Mesenchymal stem cell (in vitro differentiated cells and primary cell): ENCODE results near the gene SAMHD1.

Experiments used
- DNase-seq: peaks from one replicate; pipeline ENCODE4 v3.0.0-alpha.2; 2013
- H2AFZ ChIP-seq: one replicate; pipeline ENCODE4 v1.6.1; 2013; ENCODE audit warnings: low read depth, mild to moderate bottlenecking, control low read depth, inconsistent platforms, low read length, moderate library complexity
- H2AK5ac ChIP-seq: 2 replicates; pipeline ENCODE4 v1.6.1; 2013; ENCODE audit warnings: low read length, moderate library complexity, mild to moderate bottlenecking, inconsistent platforms; ENCODE audit not compliant: severe bottlenecking
- H2BK120ac ChIP-seq: one replicate; pipeline ENCODE4 v1.6.1; 2013; ENCODE audit warnings: low read depth, mild to moderate bottlenecking, inconsistent platforms, low read length, moderate library complexity
- H2BK12ac ChIP-seq, 2 experiments: one replicate each; pipeline ENCODE4 v1.6.1; 2013; ENCODE audit warnings: inconsistent platforms in 2 of 2, low read length in 2 of 2, mild to moderate bottlenecking in 2 of 2, moderate library complexity in 2 of 2, control low read depth in 1 of 2
- H2BK15ac ChIP-seq: one replicate; pipeline ENCODE4 v1.6.1; 2013; ENCODE audit warnings: mild to moderate bottlenecking, low read depth, inconsistent platforms; ENCODE audit not compliant: poor library complexity, severe bottlenecking
- H2BK5ac ChIP-seq: 2 replicates; pipeline ENCODE4 v1.6.1; 2013; ENCODE audit warnings: low read depth, mild to moderate bottlenecking, low read length, control low read depth, inconsistent platforms; ENCODE audit not compliant: poor library complexity, severe bottlenecking
- H3K14ac ChIP-seq, 2 experiments: one replicate each; pipeline ENCODE4 v1.6.1; 2013; ENCODE audit warnings: inconsistent platforms in 2 of 2, low read length in 2 of 2, control low read depth in 1 of 2, mild to moderate bottlenecking in 1 of 2, moderate library complexity in 1 of 2
- H3K18ac ChIP-seq, 2 experiments: one replicate each; pipeline ENCODE4 v1.6.1; 2013; ENCODE audit warnings: inconsistent platforms in 2 of 2, low read length in 2 of 2, control low read depth in 1 of 2, low read depth in 1 of 2, mild to moderate bottlenecking in 1 of 2
- H3K23ac ChIP-seq, 2 experiments: one replicate each; pipeline ENCODE4 v1.6.1; 2013; ENCODE audit warnings: inconsistent platforms in 2 of 2, low read length in 2 of 2, mild to moderate bottlenecking in 2 of 2, moderate library complexity in 2 of 2, control low read depth in 1 of 2
- H3K27ac ChIP-seq: 2 replicates; pipeline ENCODE4 v1.5.1; 2013; ENCODE audit warnings: mild to moderate bottlenecking, moderate library complexity, low read length, control low read depth, inconsistent platforms; ENCODE audit not compliant: poor library complexity, severe bottlenecking
- H3K27me3 ChIP-seq, 2 experiments: 2 replicates each; pipeline versions ENCODE4 v1.6.1 to v1.7.0; 2013; ENCODE audit warnings: low read length in 2 of 2, mild to moderate bottlenecking in 2 of 2, moderate library complexity in 2 of 2, control low read depth in 1 of 2, inconsistent platforms in 1 of 2; ENCODE audit not compliant: control insufficient read depth in 1 of 2, insufficient read depth in 1 of 2
- H3K36me3 ChIP-seq, 2 experiments: 2 replicates each; pipeline versions ENCODE4 v1.6.1 to v1.7.0; 2013; ENCODE audit warnings: low read length in 2 of 2, control low read depth in 1 of 2, inconsistent platforms in 1 of 2, low read depth in 1 of 2, mild to moderate bottlenecking in 1 of 2; ENCODE audit not compliant: insufficient read depth in 2 of 2, control insufficient read depth in 1 of 2
- H3K4ac ChIP-seq, 2 experiments: one replicate each; pipeline ENCODE4 v1.6.1; 2013; ENCODE audit warnings: inconsistent platforms in 2 of 2, low read length in 2 of 2, mild to moderate bottlenecking in 2 of 2, moderate library complexity in 2 of 2, control low read depth in 1 of 2, low read depth in 1 of 2
- H3K4me1 ChIP-seq: 2 replicates; pipeline ENCODE4 v1.6.1; 2013; ENCODE audit warnings: low read depth, low read length, control low read depth; ENCODE audit not compliant: control insufficient read depth, insufficient read depth
- H3K4me2 ChIP-seq: 2 replicates; pipeline ENCODE4 v1.6.1; 2013; ENCODE audit warnings: low read length, mild to moderate bottlenecking, inconsistent platforms; ENCODE audit not compliant: poor library complexity, severe bottlenecking
- H3K4me3 ChIP-seq, 2 experiments: 2 replicates each; pipeline versions ENCODE4 v1.5.1 to v1.7.0; 2013; ENCODE audit warnings: low read length in 2 of 2, mild to moderate bottlenecking in 2 of 2, control low read depth in 1 of 2, low read depth in 1 of 2; ENCODE audit not compliant: insufficient read depth in 1 of 2
- H3K79me1 ChIP-seq: replicated peaks from 2 replicates; pipeline ENCODE4 v1.6.1; 2013; ENCODE audit warnings: mild to moderate bottlenecking, control low read depth, low read length, inconsistent platforms; ENCODE audit not compliant: poor library complexity, severe bottlenecking
- H3K9ac ChIP-seq: 2 replicates; pipeline ENCODE4 v1.7.0; 2013; ENCODE audit warnings: mild to moderate bottlenecking, low read length, moderate library complexity
- H3K9me3 ChIP-seq: 2 replicates; pipeline ENCODE4 v1.7.0; 2013; ENCODE audit warnings: mild to moderate bottlenecking, low read length; ENCODE audit not compliant: control insufficient read depth
- H4K8ac ChIP-seq: one replicate; pipeline ENCODE4 v1.6.1; 2013; ENCODE audit warnings: inconsistent platforms, mild to moderate bottlenecking, low read length, moderate library complexity
- H4K91ac ChIP-seq: one replicate; pipeline ENCODE4 v1.6.1; 2013; ENCODE audit warnings: mild to moderate bottlenecking, low read length, inconsistent platforms
- WGBS: methylation state at CpG from one replicate; pipeline ENCODE4 v1.1.7; 2013; ENCODE audit warnings: mixed read lengths; 5-methylcytosine and 5-hydroxymethylcytosine counted together

SAMHD1 gene

DNA sequence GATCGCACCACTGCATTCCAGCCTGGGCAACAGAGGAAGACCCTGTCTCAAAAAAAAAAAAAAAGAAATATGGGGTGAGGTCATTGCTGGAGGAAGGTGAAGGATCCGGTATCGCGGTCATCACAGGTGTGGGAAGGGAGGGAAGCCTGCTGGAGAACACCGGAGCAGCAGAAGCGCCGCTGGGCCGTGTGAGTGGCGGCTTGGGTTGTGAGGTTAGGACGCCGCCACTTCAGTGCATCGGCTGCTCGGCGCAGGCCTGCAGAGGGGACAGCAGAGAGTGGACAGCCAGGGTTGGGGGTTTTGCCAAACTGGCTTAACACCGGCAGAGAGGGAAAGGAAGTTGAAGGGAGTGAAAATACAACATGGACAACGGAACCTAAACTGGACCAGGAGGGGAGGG lies 70.2 kb downstream of the SAMHD1 start:
- H3K4me2 ChIP-seq, result no peak overlapping the region
- H3K14ac ChIP-seq, result no peak overlapping the region
- WGBS, result 91% methylated on average over 16 of the region's 16 CpGs
- no peak overlapping the region for H3K9ac ChIP-seq
- no peak overlapping the region for H2BK5ac ChIP-seq
- H3K36me3 ChIP-seq, result no peaks in the 10 kb centered on the region
- no peak overlapping the region for H3K4ac ChIP-seq
- DNase-seq, result no peak
- no peaks in the 10 kb centered on the region for H3K79me1 ChIP-seq
- peaks cover 7% of the 10 kb centered on the region for H3K4me1 ChIP-seq
- H2AK5ac ChIP-seq, result no peak overlapping the region
- H3K27me3 ChIP-seq, result peaks cover 4 to 28% of the 10 kb centered on the region in 2 experiments
- H3K9me3 ChIP-seq, result no peaks in the 10 kb centered on the region
- no peak overlapping the region for H3K23ac ChIP-seq
- H2BK120ac ChIP-seq, result no peak overlapping the region
- no peak overlapping the region for H3K27ac ChIP-seq
- H2AFZ ChIP-seq, result no peak overlapping the region
- H2BK15ac ChIP-seq, result no peak overlapping the region
- H2BK12ac ChIP-seq, result no peak overlapping the region
- H4K91ac ChIP-seq, result no peak overlapping the region
- no peak overlapping the region for H3K18ac ChIP-seq
- no peak overlapping the region for H3K4me3 ChIP-seq
- H4K8ac ChIP-seq, result no peak overlapping the region

DNA sequence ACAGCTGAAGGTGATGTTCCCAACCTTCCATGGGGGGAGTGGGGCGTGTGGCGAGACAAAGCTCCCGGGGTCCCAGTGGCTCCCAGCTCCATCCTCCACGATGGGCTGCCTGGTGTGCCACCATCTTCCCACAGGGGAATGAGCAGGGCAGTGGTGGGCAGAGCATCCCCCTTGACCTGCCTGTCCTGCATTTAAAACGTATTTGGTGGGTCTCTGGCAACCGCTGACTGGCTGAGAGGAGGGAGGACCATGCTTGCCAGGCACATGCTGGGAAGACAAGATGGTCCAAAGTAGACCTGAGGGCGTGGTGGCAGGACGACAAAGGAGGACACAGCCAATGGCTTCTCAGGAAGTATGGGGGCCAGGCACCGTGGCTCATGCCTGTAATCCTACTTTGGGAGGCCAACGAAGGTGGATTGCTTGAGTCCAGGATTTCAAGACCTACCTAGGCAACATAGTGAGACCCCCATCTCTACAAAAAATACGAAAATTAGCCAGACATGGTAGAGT lies 70.7 kb downstream of the SAMHD1 start:
- Histone ChIP-seq H3K9me3 (no peaks in the 10 kb centered on the region), H3K27ac (no peak overlapping the region), H2BK5ac (no peak overlapping the region), H2BK12ac (no peak overlapping the region), H3K79me1 (no peaks in the 10 kb centered on the region), H4K91ac (no peak overlapping the region), H3K9ac (no peak overlapping the region), H3K14ac (no peak overlapping the region), H3K4me1 (peaks cover 7% of the 10 kb centered on the region), H2AFZ (no peak overlapping the region), H3K4ac (no peak overlapping the region), H2AK5ac (no peak overlapping the region), H3K18ac (no peak overlapping the region), H3K23ac (no peak overlapping the region), H3K36me3 (no peaks in the 10 kb centered on the region), H4K8ac (no peak overlapping the region), H3K27me3 (peaks cover 4 to 28% of the 10 kb centered on the region in 2 experiments), H2BK15ac (no peak overlapping the region), H3K4me3 (no peak overlapping the region), H3K4me2 (no peak overlapping the region), H2BK120ac (no peak overlapping the region)
- DNase-seq, result no peak
- WGBS, result 82% methylated on average over 11 of the region's 11 CpGs

- H3K18ac ChIP-seq, result no peak overlapping the region
- no peak overlapping the region for H4K91ac ChIP-seq
- no peak overlapping the region for H3K27ac ChIP-seq
- H2BK5ac ChIP-seq, result no peak overlapping the region
- no peak overlapping the region for H3K9ac ChIP-seq
- H3K4me3 ChIP-seq, result no peak overlapping the region
- H4K8ac ChIP-seq, result no peak overlapping the region
- no peaks in the 10 kb centered on the region for H3K36me3 ChIP-seq
- WGBS, result 89% methylated on average over 10 of the region's 10 CpGs
- H2AK5ac ChIP-seq, result no peak overlapping the region
- no peak overlapping the region for H2BK12ac ChIP-seq
- no peak overlapping the region for H2BK120ac ChIP-seq
- peaks cover 7% of the 10 kb centered on the region for H3K4me1 ChIP-seq
- H2BK15ac ChIP-seq, result peak overlapping the region; percentile 13
- H3K27me3 ChIP-seq, result peaks cover 4 to 28% of the 10 kb centered on the region in 2 experiments
- no peak overlapping the region for H3K4ac ChIP-seq
- no peak for DNase-seq
- H3K9me3 ChIP-seq, result no peaks in the 10 kb centered on the region
- no peak overlapping the region for H2AFZ ChIP-seq
- no peak overlapping the region for H3K4me2 ChIP-seq
- H3K79me1 ChIP-seq, result no peaks in the 10 kb centered on the region
- no peak overlapping the region for H3K14ac ChIP-seq
- no peak overlapping the region for H3K23ac ChIP-seq
Measured at GRCh38 chr20:36878941-36879340, 72.6 kb downstream of the SAMHD1 start.

DNA sequence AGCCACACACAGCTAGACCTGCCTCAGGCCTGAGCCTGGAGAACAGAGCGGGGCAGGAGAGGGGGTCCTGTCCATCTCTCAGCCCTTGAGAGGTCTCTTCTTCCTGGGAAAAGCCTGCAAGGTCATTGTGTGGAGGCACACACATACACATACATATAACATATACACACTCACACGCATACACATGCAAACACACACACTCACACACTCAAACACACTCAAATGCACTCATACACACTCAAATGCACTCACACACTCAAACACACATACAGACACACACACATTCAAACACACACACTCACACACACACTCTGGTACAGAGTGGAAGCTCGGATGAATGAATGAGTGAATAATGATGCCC lies 75.1 kb downstream of the SAMHD1 start:
- WGBS, result 98% methylated on average over 3 of the region's 3 CpGs
- no peak overlapping the region for H3K4me3 ChIP-seq
- H2AFZ ChIP-seq, result no peak overlapping the region

More for the DNA sequence above, 75.1 kb downstream of the SAMHD1 start:
- no peak overlapping the region for H4K8ac ChIP-seq
- H3K23ac ChIP-seq, result no peak overlapping the region
- H3K4me2 ChIP-seq, result no peak overlapping the region
- H3K14ac ChIP-seq, result no peak overlapping the region
- H2BK12ac ChIP-seq, result no peak overlapping the region
- H3K9ac ChIP-seq, result no peak overlapping the region
- H3K9me3 ChIP-seq, result no peaks in the 10 kb centered on the region
- DNase-seq, result no peak
- H3K4me1 ChIP-seq, result peaks cover 9% of the 10 kb centered on the region
- H2AK5ac ChIP-seq, result no peak overlapping the region
- no peak overlapping the region for H2BK15ac ChIP-seq
- no peak overlapping the region for H3K18ac ChIP-seq
- H3K79me1 ChIP-seq, result no peaks in the 10 kb centered on the region
- no peaks in the 10 kb centered on the region for H3K36me3 ChIP-seq
- H3K27ac ChIP-seq, result no peak overlapping the region
- no peak overlapping the region for H2BK5ac ChIP-seq
- H3K4ac ChIP-seq, result no peak overlapping the region
- H2BK120ac ChIP-seq, result no peak overlapping the region
- peaks cover 4 to 22% of the 10 kb centered on the region in 2 experiments for H3K27me3 ChIP-seq
- H4K91ac ChIP-seq, result no peak overlapping the region
